ENCODE measurements around the gene MDGA2.
"Not testable (repeated sequence)": the region's sequence is repeated elsewhere in the genome, so short reads cannot be mapped to it uniquely, and the experiment has no call there.

Gene MDGA2

DNA sequence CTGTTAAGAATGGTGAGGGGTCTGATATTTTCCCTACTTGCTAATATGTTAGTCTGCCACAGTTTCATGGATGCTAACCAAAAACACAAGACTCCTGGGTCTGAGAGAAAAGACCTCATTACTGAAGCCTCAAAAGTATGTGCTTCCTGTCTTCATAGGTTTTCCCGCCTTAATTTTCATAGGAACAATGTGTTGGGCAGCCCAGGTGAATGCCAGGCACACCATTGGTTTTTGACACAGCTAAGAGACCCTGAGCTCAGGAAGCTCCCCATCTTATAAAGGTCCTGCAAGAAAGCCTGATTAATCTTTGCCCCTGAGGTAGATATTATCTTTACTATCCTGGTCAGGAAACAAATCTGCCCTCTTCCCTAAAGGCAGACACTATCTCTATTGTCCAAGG, 464.1 kb downstream of the MDGA2 start:
- DNase-seq = no peak

GRCh38 chr14:47210099-47210498, 465.3 kb downstream of the MDGA2 start:
- no peak for DNase-seq

DNA sequence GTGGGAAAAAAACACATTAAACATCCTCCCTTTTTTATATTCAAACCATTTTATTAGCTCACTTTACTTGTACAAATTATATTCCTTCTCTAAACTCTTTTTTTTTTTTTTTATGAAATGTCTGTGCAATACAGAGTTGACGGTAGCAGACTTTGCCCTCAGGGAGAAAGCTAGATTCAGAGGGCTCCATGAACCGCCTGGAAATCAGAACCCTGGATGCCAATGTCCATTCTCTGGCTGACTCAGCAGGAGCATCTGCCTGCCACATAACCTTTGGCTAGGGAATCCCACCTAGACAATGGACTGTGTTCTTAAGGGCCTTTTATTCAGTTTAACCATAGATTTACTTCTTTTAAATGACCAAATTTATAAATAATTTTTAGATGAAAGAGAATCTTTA, 467.0 kb downstream of the MDGA2 start:
- DNase-seq = no peak

GRCh38 chr14:47207617-47208016, 467.8 kb downstream of the MDGA2 start:
- no peak for DNase-seq

GRCh38 chr14:47200740-47201139, 474.7 kb downstream of the MDGA2 start:
- DNase-seq = no peak

DNA sequence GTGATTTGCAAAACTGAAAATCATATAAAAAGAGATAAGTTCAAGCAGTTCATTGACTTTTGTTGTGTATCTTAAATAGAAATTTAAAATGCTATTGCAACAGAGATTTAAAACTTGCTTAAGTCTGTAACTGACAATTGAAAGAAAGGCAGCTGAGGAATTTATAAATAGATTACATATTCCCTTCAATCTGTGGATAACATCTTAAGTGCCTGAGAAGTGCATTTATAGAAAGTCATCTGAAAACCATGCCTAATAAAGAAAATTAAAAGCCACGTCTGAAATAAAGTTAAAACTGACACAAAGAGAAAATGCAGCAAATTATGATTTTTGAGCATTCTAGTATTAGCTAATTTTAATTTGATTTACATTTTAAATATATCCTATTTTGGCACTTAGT, 479.8 kb downstream of the MDGA2 start:
- no peak for DNase-seq

DNA sequence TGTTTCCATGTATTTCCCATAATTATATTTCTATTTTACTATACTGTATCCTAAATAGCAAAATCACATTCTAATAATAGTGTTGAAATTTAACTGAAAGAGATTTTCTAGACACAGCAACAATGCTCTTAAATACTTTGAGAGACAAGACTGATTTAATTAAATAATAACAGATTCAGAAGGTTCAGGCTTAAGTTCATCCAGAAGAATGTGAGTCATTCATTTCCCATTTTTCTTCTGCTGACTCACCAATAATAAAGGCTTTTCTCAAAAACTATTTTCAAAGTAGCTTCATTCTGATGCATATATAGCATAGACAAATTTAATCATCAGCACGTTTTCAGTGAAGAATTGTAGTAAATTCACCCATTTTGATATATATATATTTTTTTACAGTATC, 481.4 kb downstream of the MDGA2 start:
- peak; percentile 2 to 32 (median 23) for DNase-seq

- not testable (repeated sequence) for DNase-seq
These were observed 483.2 kb downstream of the MDGA2 start for GRCh38 chr14:47192203-47192602.

DNA sequence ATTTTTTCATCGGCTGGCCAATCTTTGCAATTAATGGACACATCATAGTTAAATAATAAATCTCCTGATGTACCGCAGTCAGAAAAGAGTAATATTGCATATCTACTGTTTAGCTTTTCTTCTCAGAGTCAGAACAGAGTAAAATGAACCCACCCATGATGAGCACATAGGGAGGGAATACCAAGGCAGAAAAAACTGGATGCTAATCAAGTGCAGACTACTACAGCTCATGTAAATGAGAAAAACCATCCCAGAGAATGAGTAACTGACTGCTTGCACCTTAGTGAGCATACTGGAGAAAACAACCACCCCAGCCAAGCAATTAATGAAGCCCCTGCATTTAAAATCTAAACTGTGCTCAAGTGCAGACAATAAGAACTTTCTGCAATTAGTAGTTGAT, 483.7 kb downstream of the MDGA2 start:
- DNase-seq = no peak

DNA sequence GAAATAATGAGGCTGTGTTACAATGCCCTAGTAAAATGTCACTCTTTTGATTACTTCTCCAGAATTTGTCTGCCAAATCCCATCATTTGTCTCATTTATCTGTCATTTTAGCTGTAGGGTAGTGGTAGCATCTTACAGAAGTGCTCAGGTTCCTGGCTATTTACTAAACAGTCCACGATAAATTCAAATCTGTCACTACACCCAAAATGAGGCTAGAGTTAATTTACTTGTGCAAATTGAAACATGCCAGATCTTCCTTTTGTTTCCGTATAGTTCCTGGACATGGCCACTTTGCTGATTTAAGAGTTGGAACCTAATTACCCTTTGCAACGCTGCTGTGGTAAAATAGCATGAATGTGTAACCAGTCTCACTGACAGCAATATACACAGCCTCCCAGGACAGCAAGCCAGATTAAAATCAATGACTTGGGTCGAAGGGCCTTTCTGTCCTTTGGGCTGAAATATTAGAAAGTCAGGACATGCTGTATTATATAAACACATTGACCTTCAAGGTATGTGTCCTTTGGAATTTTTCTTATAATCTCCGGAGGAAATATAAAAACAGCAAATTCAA, 485.4 kb downstream of the MDGA2 start:
- no peak for DNase-seq

DNA sequence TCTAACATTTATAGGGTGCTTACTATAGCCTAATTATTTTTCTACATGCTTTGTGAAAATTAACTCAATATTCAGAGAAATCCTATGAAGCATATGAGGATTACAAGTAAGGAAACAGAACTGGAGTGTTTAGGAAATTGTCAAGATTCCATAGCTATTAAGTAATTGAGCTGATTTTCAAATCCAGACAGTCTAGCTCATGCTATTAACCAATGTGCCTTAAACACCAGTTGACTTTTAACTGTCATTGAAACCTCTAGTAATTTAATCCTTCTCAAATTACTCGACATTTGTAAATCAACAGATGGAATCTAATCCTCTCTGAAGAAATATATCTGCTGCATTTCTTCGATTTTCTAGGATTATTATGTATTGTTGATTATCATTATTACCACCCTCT, 488.9 kb downstream of the MDGA2 start:
- DNase-seq = no peak

DNA sequence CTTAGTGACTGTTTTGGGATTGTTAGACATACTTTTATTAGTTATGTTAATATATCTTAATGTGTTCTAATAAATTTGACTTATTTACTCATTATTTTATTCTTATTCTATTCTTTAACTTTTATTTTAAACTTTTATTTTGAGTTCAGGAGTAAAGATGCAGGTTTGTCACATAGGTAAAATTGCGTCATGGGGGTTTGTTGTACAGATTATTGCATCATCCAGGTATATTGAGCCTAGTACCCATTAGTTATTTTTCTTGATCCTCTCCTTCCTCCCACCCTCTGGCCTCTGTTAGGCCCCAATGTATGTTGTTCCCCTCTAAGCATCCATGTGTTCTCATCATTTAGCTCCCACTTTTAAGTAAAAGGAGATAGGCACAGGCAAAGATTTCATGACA, 495.5 kb downstream of the MDGA2 start:
- no peak for DNase-seq

GRCh38 chr14:47171896-47172295, 503.5 kb downstream of the MDGA2 start:
- not testable (repeated sequence) for DNase-seq

GRCh38 chr14:47167402-47167801, 508.0 kb downstream of the MDGA2 start:
- no peak for DNase-seq

DNA sequence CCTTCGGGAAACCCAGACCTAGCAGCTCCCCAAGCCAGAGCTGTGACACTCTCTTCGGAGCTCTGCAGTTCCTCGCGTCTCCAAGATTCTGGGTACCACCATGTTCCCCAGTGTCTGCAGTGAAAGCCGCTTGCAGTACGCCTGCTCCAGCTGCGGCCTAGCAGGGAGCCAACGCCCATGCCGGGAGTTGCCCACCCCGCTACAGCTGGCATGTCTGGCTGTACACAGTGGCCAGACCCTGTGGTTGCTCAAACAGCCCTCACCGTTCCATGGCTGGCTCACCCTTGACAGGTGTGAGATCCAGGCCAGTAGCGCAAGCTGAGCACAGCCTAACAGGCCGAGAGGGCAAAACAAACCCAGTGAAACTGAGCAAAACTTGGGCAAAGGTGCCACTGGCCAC, 520.0 kb downstream of the MDGA2 start:
- no peak for DNase-seq

GRCh38 chr14:47154276-47154797, 521.1 kb downstream of the MDGA2 start:
- no peak for DNase-seq

GRCh38 chr14:47153746-47154145, 521.7 kb downstream of the MDGA2 start:
- no peak for DNase-seq

DNA sequence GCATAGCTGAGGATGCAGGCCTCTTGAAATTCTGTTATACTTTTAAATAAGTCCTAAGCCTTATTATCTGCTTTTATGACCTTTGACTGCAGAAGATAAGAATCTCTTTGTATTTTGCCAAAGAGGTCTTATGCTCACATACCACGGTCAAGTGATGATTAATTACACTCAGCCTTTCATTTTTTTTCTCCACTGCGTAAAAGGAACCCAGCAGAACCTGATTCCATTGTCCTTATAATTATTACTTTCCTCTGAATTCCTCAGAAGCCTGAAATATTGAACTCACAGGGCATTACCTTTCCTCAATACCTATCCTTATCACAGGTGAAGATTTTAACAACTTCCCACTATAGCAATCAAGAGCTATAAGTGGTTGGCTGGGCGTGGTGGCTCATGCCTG, 525.1 kb downstream of the MDGA2 start:
- DNase-seq = no peak

DNA sequence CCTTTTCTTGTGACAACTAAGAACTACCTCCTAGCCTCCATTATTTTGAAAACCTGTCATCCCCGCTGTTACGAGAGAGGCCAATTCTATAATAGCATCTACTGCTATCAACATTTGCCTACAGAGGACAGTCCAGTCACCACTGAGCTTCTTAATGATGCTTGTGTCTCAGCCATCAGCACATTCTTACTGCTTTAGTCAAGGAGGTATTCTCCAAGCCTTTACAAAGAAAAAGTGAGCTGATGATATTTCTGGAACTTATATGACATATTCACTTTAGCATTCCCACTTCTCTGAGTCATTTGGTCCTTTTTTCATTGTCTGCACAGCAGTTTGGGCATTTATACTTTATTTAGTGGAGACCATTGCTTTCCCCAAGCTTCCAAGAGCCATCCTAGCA, 526.1 kb downstream of the MDGA2 start:
- DNase-seq = no peak

GRCh38 chr14:47148686-47149085, 526.7 kb downstream of the MDGA2 start:
- no peak for DNase-seq

DNA sequence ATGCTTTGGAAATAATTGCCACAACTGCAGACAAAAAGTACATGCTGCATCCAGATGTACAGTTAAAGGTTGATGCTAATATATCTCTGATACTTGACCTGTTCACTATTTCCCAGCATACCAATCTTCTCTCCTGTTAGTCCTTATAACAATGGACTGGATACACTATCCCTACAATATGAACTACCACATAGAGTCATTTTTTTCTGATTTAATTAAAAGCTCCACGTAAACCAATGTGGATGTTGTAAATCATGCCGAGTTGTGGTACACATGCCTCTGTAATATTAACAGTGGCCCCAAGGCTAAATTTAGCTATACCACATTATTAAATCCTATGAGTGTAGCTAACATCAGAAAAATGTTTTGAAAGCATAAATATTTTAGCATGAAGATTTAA, 554.8 kb downstream of the MDGA2 start:
- no peak for DNase-seq

- no peak for DNase-seq
These were observed 571.6 kb downstream of the MDGA2 start for GRCh38 chr14:47103771-47104170.

DNA sequence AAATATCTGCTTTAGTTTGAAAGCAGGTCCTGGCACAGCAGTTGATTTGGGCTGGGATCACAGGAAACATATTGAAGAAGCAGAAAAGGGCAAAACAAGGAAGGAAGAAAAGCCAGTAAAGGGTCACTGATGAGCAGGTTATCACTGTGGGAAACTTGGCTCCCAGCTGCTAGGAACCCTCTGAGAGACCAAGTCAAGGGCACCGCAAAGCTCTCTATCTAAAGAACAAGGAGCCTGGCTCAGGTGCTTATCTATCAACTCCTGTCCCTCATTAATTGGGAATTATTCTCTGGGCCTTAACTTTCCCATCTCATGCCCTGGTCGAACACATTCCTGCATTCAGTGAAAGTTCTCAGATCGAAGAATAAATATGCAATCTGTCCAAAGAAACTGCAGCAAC, 572.9 kb downstream of the MDGA2 start:
- DNase-seq = no peak

DNA sequence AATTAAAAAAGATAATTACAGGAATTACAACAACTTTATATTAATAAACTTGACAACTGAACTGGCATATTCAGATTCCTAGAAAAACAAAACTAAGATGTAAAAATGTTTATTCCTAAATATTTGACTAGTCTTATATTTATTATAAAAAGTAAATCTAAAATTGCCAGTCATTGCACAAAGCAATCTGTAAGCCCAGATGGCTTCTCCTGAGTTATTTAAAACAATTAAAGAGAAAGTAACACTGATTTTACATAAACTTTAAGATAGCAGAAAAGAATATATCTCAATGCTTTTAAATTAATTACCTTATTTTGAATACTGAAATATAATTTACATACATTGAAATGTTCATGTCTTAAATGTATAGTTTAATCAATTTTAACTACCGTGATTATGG, 589.7 kb downstream of the MDGA2 start:
- DNase-seq = no peak

DNA sequence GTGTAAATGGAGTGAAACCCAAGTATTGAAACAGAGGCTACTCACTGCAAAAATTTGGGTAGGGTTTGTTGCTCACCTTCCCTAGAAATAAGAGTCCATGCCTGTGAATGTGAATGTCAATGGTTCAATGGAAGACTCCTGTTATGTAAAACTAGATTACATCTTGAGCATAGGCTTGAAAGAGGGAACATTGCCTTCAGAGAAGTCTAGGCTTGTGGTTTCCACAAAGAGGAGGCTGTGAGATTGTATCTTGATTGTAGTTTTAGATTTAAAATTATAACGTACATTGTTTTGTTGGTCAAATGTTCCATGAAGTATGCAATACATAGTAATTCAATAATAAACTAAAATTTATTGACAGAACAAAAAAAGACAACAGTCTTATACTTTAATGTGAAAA, 610.1 kb downstream of the MDGA2 start:
- no peak for DNase-seq

GRCh38 chr14:47060050-47060449, 615.4 kb downstream of the MDGA2 start:
- DNase-seq = no peak

Measured in suppressor macrophage treated with lipopolysaccharide for 1 hour (primary cell).